ENCODE data around the gene CAPRIN2.

Gene CAPRIN2

DNA sequence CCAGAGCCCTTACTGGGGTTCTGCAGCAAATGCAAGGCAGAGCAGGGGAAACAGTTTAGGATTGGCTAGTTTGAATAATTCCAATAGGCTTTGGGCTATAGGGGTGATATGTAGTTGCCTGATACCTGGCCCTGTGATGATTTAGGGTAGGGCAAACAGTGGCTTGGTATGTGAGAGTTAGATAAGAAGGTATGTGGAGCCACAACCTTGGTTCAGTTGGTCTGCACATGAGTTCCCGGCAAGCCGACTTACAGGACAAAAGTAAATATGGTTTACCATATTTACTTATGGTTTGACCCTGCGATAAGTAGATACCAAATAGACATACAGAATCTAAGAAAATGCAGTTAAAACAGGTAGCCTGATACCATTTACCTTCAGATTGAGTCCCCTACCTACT, 8.3 kb upstream of the CAPRIN2 start:
- DNase-seq = no peak

DNA sequence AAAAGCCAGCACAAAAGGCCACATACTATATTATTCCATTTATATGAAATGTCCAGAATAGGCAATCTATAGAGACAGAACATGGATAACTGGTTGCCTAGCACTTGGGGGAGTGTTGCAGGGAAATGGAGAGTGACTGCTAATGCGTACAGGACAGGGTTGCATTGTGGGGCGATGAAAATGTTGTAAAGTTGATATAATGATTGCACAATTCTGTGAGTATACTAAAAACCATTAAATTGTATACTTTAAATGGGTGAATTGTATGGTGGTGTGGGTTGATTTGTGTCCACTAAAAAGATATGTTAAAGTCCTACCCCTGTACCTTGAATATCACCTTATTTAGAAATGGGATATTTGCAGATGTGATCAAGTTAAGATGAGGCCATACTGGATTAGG, 7.0 kb upstream of the CAPRIN2 start:
- no peak for DNase-seq

GRCh38 chr12:30757316-30757715, 2.6 kb upstream of the CAPRIN2 start:
- DNase-seq = no peak

DNA sequence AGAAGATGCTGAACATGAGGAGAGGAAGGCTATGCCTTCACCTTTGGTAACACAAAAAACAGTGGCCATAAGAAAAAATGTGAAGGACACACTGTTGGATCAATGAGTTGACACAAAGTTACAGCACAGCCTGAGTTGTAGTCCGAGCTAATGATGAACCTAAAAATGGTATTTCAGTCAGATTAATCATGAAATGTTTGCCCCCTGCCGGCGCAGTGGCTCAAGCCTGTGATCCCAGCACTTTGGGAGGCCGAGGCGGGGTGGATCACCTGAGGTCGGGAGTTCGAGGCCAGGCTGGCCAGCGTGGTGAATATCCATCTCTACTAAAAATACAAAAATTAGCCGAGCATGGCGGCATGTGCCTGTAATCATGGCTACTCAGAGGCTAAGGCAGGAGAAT, 1.3 kb upstream of the CAPRIN2 start:
- no peak for DNase-seq

DNA sequence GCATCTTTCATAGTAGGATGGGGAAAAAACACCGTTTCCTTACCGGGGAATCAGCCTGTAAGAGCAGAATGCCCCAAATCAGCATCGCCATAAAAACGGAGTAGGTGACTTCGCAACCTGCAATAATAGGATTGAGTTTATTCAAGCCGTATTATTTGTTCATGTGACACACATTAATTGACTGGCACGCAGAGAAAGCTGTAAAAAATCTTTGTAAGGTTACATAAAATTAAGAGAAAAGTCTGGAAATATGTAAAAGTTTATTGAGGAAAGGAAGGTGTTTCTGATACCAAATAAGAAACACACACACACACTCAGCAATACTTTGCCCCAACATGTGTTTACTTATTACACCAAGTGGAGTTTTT, 628 bp upstream of the CAPRIN2 start:
- DNase-seq = peak; percentile 66

GRCh38 chr12:30754383-30754749, 385 bp downstream of the CAPRIN2 start:
- DNase-seq = no peak

GRCh38 chr12:30753751-30754382, 884 bp downstream of the CAPRIN2 start:
- DNase-seq = no peak

DNA sequence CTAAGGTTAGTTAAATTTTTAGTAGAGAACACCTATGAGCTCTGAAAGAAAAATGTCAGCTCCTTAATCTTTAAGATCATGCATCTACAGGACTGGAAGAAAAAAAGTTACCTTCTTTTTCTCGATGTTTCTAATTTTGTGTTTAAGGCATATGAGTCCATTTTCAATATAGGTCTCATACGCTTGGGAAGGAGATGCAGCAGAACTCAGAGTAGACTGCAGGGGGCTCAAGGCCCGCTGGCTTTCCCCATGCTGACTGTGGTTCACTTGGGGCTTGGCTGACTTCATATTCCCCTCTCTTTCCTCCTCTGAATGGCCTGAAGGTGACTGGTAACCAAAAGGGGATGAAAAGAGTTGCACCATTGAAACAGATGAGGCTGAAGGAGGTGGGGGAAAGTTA, 1.5 kb downstream of the CAPRIN2 start:
- DNase-seq = no peak

GRCh38 chr12:30752255-30752654, 2.5 kb downstream of the CAPRIN2 start:
- DNase-seq = no peak

- DNase-seq = no peak
Measured at GRCh38 chr12:30748147-30748546, 6.6 kb downstream of the CAPRIN2 start.

DNA sequence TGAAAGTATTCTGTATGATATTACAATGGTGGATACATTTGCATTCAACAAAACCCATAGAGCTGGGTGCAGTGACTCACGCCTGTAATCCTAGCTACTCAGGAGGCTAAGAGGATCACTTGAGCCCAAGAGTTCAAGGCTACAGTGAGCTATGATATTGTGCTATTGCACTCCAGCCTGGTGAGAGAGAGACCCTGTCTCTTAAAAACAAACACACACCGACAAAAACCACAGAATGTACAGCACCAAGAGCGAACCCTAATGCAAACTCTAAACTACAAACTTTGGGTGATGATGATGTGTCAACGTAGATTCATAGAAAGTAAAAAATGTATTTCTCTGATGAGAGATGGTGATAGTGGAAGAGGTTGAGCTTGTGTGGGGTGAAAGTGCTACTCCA, 8.6 kb downstream of the CAPRIN2 start:
- no peak for DNase-seq

DNA sequence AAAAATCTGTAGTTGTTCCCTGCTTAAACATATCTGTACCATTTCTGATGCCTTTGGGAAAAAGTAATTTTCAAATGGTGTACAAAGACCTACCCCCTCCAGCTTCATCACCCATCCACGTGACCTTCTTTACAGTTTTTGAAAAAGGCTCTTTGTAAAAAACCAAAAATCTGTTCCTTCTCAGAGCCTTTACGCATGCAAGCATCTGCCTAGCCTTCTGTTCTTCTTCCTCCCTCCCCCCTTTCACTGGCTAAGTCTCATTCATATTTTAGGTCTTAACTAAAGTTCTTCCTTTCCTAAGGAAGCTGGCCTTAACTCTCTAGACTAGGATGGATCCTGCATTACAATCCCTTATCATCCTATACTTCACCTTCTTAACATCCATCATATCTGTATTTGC, 10.4 kb downstream of the CAPRIN2 start:
- DNase-seq = no peak

- DNase-seq = no peak
Measured at GRCh38 chr12:30740274-30740673, 14.5 kb downstream of the CAPRIN2 start.

GRCh38 chr12:30739020-30739419, 15.7 kb downstream of the CAPRIN2 start:
- DNase-seq = no peak

DNA sequence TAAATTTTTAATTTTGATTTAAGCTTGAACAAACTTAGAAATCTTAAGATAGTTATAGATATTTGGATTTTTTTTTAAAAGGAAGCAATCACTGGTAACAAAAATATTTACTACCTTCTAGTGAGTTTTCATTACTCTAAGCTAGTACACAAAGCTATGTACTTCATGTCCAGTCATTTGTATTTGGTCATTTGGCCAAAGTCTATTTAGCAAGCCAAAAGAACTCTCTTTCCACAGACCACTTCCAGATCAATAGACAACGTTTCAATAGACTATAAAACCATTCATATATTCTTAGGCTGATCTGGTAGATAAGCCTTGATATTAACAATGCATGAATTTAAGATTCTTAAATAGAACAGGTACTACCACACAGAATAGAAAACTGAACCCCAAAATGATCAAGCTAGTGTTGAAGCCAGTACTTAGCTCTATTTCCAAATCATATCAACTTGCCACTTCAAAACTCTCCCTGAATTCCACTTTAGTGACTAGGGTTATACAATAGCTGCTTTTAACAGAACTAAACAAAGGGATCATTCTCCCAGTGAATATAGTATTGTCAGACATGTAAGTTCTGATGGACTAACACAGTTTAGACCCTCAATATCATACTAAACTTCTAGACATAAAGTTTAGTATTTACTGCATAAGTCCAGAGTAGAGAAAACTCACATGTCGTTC, 21.7 kb downstream of the CAPRIN2 start:
- no peak for DNase-seq

DNA sequence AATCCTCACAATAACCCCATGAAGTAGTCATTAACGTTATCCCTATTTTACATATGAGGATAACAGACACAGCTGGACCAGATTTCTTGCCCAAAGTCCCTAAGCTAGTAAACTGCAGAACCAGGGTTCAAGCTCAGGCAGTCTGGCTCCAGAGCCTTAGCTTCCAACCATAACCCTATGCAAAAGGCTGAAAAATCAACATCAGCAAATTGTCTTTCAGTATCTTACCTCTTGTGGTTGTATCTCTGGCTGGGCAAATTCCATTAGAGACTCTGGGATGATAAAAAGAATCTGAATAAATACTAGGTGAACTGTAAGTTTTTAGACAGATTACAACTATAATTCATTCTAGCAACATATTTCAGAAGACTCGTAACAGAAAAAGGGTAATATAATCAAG, 24.7 kb downstream of the CAPRIN2 start:
- no peak for DNase-seq

- no peak for DNase-seq
Measured at GRCh38 chr12:30729547-30729946, 25.2 kb downstream of the CAPRIN2 start.

- DNase-seq = no peak
Measured at GRCh38 chr12:30726647-30727046, 28.1 kb downstream of the CAPRIN2 start.

- no peak for DNase-seq
Measured at GRCh38 chr12:30725739-30726138, 29.0 kb downstream of the CAPRIN2 start.

GRCh38 chr12:30719060-30719459, 35.7 kb downstream of the CAPRIN2 start:
- no peak for DNase-seq

- no peak for DNase-seq
Measured at GRCh38 chr12:30707613-30708342, 47.0 kb downstream of the CAPRIN2 start.

- DNase-seq = no peak
Measured at GRCh38 chr12:30706476-30706875, 48.3 kb downstream of the CAPRIN2 start.

DNA sequence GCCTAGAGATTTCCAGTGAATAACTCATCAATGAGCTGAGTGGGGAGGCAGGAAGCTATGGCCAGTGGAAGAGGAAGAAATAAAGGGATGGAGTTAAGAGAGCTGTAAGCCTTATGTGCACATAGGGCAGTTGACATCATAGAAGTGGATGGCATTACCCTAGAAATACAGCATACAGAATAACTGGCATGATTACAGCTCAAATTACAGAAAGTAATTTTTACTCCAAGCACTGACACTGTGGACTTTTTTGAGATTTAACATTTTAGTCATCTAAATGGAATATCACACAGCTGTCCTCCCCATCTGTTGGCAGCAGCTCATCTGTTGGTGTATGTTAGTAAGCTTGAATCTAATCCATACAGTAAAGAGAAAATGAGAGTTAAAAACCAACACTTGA, 53.7 kb downstream of the CAPRIN2 start:
- DNase-seq = no peak

DNA sequence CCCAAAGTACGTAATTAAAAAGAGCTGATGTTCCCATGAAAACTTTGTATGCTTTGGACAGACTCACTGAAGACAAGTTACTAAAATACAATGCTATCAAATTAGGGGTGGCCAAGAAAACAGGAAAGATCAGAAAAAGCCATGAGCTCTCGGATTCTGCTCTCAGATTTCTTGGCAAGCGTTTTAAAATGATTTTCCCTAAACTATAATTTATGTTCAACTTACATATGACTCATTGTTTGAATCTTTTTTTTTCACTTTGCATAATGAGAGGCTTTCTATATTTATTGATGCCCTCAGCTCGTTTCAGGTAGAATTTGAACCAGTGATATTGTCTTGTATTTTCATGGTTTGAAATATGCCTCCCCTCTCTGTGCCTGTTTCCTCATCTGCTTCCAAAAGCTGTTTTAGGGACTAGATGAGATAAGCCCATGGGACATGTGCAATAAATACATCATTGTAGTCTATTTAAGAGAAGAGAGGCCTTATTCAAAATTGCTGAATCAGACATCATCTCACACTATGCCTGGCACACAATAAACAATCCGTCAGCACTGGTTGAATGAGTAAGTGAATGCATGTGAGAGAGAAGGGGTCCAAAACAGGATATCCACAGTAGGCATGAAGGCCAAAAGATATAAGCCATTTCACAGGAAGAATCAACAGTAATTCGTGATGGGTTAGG, 54.4 kb downstream of the CAPRIN2 start:
- DNase-seq = no peak

Data from midbrain (tissue), 1 donor.